ENCODE data around the gene HDGF.

Gene HDGF

DNA sequence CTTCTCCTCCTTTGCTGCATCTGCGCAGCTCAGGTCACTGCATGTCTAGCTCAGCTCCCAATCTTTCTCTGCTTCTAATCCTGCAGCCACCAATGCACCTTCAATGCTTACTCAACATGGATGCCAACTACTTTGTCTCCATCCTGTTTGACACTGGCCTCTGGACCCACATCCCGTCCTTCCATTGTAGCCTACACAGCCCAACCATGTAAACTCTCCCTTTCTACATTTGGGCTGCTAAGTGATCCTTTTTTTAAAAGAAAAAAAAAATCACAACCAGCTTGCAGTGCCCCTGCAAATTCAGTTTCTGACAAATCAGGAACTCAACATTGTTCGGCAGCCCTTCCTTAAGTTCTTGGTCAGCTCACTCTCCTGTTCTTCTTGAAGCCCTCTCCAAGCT, 36.6 kb downstream of the HDGF start:
- H3K4me1 Mint-ChIP-seq = peaks cover 13% of the 10 kb centered on the region
- H3K4me3 Mint-ChIP-seq = no peak overlapping the region
- no peaks in the 10 kb centered on the region for H3K27me3 Mint-ChIP-seq
- H3K27ac Mint-ChIP-seq (ENCODE audit: low read depth) = no peak overlapping the region
- no peak for DNase-seq (ENCODE audit: low spot score in 2 of 2)
- peaks cover 21% of the 10 kb centered on the region for H3K36me3 Mint-ChIP-seq (ENCODE audit: insufficient read depth)
- no peaks in the 10 kb centered on the region for H3K9me3 Mint-ChIP-seq
- no peak for ATAC-seq (replicated peaks; ENCODE audit: extremely low read depth, poor library complexity, severe bottlenecking)

GRCh38 chr1:156712626-156713025, 38.8 kb downstream of the HDGF start:
- DNase-seq (ENCODE audit: low spot score in 2 of 2) = no peak
- H3K4me3 Mint-ChIP-seq = no peak overlapping the region
- H3K36me3 Mint-ChIP-seq (ENCODE audit: insufficient read depth) = peaks cover 17% of the 10 kb centered on the region
- no peak for ATAC-seq (replicated peaks; ENCODE audit: extremely low read depth, poor library complexity, severe bottlenecking)
- no peak overlapping the region for H3K27ac Mint-ChIP-seq (ENCODE audit: low read depth)
- no peaks in the 10 kb centered on the region for H3K27me3 Mint-ChIP-seq
- H3K9me3 Mint-ChIP-seq = no peaks in the 10 kb centered on the region
- H3K4me1 Mint-ChIP-seq = peaks cover 13% of the 10 kb centered on the region

DNA sequence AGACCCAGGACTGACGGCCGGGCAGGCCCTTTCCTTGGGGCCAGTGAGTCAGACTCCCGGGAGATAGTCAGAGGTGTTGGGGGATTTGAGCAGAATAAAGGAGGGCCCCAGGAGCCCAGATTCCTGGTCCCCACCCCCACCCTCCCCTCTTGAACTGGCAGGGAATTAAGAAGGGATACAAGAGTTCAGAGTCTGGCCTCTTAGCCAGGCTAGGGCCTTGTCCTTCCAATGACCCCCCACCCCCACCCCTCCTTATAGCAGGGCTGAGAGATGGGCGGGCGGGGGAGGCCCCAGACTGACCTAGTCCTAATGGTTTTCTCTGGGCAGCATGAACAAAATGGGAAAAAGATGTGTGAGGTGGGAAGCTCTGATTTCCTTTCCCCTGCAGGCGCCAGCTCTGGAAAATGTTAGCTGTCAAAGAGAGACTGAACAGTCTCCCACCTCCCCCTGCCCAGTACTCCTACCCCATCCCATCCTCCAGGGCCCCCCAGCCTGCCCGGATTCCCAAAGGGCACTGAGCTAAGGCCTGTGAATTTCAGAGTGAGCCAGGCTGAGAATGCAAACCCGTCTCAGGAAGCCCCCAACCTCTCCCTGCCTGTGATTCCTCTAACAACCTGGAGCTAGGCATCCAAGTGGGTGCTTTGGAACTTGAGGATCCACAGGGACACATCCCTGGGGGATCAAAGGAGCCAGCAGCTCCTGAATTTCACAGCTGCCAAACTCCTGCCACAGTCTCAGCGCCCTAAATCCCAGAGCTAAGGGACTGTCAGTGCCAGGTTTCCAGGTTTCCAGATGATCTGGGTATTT, 40.3 kb downstream of the HDGF start:
- ATAC-seq (replicated peaks; ENCODE audit: extremely low read depth, poor library complexity, severe bottlenecking) = no peak
- Mint-ChIP-seq H3K9me3 (no peaks in the 10 kb centered on the region), H3K27ac (ENCODE audit: low read depth) (no peak overlapping the region), H3K36me3 (ENCODE audit: insufficient read depth) (peaks cover 16% of the 10 kb centered on the region), H3K4me1 (peaks cover 23% of the 10 kb centered on the region), H3K27me3 (no peaks in the 10 kb centered on the region), H3K4me3 (no peak overlapping the region)
- DNase-seq (ENCODE audit: low spot score in 2 of 2) = no peak

GRCh38 chr1:156709757-156710489, 41.6 kb downstream of the HDGF start:
- Mint-ChIP-seq H3K4me1 (peaks cover 26% of the 10 kb centered on the region), H3K27ac (ENCODE audit: low read depth) (peak overlapping the region; percentile 19), H3K36me3 (ENCODE audit: insufficient read depth) (peaks cover 19% of the 10 kb centered on the region), H3K4me3 (no peak overlapping the region), H3K27me3 (no peaks in the 10 kb centered on the region), H3K9me3 (no peaks in the 10 kb centered on the region)
- DNase-seq (ENCODE audit: low spot score in 2 of 2) (no peak), ATAC-seq (replicated peaks; ENCODE audit: extremely low read depth, poor library complexity, severe bottlenecking) (no peak)

DNA sequence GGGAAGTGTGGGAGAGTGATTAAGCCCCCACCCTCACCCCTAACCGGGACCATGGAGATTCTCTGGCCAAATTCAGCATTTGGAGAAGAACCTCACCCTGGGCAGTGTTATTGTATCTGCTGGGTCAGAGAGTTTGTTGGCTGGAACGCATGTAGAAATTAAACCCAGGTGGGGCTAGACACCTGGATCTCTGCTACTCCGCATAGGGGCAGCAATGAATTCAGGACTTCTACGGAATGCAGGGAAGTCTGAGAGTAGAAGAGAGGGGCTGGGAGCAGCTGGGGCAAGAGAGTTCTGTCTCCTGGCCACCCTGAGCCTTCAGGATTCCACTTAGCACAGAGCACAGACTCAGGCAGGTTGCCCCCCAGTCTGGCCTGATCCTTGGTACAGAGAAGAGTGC, 42.4 kb downstream of the HDGF start:
- Mint-ChIP-seq H3K4me3 (no peak overlapping the region), H3K9me3 (no peaks in the 10 kb centered on the region), H3K27ac (ENCODE audit: low read depth) (no peak overlapping the region), H3K4me1 (peaks cover 28% of the 10 kb centered on the region), H3K36me3 (ENCODE audit: insufficient read depth) (peaks cover 17% of the 10 kb centered on the region), H3K27me3 (peaks cover 8% of the 10 kb centered on the region)
- ATAC-seq (replicated peaks; ENCODE audit: extremely low read depth, poor library complexity, severe bottlenecking) (no peak), DNase-seq (ENCODE audit: low spot score in 2 of 2) (no peak)

DNA sequence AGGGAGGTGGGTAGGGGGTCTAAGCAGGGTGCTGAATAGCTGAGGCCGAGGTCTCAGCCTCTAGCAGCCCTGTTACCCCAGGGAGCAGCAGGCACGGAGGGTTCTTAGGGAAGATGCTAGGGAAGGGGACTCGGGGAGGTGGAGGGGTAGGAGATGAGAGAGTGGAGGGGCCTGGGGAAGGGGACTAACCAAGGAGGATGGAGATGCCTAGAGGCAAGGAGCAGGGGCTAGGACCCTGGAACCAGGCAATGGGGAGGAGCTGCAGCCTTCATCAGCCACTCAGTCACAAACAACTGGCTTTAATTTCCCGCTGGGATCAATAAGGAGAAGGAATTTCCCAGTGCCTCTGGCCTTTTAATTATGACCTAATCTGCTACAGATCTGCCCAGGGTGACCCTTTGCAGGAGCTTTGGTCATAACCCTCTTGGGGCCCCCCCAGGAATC, 43.2 kb downstream of the HDGF start:
- DNase-seq (ENCODE audit: low spot score in 2 of 2) (no peak), ATAC-seq (replicated peaks; ENCODE audit: extremely low read depth, poor library complexity, severe bottlenecking) (no peak)
- Mint-ChIP-seq H3K9me3 (no peaks in the 10 kb centered on the region), H3K4me1 (peaks cover 28% of the 10 kb centered on the region), H3K36me3 (ENCODE audit: insufficient read depth) (peaks cover 17% of the 10 kb centered on the region), H3K4me3 (peak overlapping the region; percentile 92), H3K27me3 (peaks cover 13% of the 10 kb centered on the region), H3K27ac (ENCODE audit: low read depth) (no peak overlapping the region)

DNA sequence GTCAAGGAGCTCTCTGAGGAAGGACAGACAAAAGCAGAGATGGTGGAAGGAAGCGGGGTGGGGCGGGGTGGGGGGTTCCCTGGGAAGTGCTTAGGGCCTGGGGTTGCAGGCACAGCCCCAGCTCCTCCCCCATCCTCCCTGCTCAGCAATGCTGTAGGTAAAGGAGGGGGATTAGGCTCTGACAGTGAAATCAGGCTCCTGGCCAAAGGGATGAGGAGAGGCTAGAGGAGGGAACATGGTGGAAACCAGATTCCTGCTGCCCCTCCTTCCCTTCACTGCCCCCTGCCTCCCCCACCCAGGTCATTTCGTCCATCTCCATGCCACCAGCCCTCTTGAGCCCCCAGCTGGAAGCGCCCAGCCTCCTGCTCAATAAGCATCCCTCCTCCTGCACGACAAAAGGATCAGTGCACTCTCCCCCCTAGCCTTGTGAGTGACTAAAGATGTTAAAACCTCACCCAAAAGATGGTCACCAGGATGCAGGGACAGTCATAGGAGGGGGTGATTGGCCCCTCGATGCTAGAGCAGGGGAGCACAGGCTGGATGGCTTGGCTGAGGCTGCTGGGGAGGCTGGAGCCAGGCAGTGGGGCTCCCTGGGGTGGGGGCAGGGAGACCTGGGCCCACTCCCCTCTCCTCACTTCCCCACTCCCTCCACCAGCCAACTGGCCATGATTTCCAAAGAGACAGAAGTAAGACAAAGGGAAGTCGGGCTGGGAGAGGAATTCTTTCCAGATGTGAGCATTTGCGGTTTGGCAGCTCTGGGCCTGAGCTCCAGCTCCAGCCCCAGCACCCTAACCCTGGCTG, 43.9 kb downstream of the HDGF start:
- DNase-seq (ENCODE audit: low spot score in 2 of 2) = no peak
- peaks cover 17% of the 10 kb centered on the region for H3K36me3 Mint-ChIP-seq (ENCODE audit: insufficient read depth)
- H3K27me3 Mint-ChIP-seq = peaks cover 19% of the 10 kb centered on the region
- no peak for ATAC-seq (replicated peaks; ENCODE audit: extremely low read depth, poor library complexity, severe bottlenecking)
- peak overlapping the region; percentile 92 for H3K4me3 Mint-ChIP-seq
- peaks cover 28% of the 10 kb centered on the region for H3K4me1 Mint-ChIP-seq
- no peak overlapping the region for H3K27ac Mint-ChIP-seq (ENCODE audit: low read depth)
- no peaks in the 10 kb centered on the region for H3K9me3 Mint-ChIP-seq

DNA sequence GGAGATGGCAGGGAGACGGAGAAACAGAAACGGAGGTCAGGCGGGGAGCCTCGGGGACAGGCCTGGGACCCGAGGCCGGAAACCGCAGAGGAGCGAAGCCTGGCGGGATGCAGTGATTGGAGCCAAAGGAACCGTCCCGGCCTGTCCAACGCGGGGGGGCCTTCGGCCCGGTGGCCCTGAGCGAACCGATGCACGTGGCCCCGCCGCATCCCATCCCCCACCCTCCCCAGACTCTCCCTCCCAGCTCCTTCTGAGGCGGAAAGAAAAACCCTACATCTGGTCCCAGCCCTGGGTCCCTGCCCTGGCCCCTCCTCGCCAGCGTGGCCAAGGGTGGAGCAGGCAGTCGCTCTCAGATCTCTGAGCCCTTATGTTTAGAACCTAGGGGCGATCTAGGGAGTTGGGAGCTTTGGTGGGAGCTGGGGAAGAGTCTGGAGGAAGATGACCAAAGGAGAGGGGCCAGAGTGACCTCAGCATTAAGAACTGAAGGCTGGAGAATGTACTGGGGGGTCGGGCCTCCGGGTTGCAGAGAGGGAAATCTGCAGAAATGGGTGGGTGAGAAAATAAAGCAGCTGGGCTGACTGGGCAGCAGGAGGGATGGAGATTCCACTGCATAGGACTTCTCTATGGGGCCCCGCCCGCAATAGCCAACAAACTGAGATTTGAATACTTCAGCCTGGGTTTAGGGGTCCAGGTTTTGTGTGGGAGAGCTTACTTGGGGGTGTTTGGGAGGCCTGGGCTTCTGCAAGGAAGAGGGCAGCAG, 44.6 kb downstream of the HDGF start:
- no peak for ATAC-seq (replicated peaks; ENCODE audit: extremely low read depth, poor library complexity, severe bottlenecking)
- Mint-ChIP-seq H3K27ac (ENCODE audit: low read depth) (peak overlapping the region; percentile 83), H3K9me3 (no peaks in the 10 kb centered on the region), H3K27me3 (peaks cover 19% of the 10 kb centered on the region), H3K4me3 (peak overlapping the region; percentile 92), H3K36me3 (ENCODE audit: insufficient read depth) (peaks cover 17% of the 10 kb centered on the region), H3K4me1 (peaks cover 28% of the 10 kb centered on the region)
- DNase-seq (ENCODE audit: low spot score in 2 of 2) = no peak

DNA sequence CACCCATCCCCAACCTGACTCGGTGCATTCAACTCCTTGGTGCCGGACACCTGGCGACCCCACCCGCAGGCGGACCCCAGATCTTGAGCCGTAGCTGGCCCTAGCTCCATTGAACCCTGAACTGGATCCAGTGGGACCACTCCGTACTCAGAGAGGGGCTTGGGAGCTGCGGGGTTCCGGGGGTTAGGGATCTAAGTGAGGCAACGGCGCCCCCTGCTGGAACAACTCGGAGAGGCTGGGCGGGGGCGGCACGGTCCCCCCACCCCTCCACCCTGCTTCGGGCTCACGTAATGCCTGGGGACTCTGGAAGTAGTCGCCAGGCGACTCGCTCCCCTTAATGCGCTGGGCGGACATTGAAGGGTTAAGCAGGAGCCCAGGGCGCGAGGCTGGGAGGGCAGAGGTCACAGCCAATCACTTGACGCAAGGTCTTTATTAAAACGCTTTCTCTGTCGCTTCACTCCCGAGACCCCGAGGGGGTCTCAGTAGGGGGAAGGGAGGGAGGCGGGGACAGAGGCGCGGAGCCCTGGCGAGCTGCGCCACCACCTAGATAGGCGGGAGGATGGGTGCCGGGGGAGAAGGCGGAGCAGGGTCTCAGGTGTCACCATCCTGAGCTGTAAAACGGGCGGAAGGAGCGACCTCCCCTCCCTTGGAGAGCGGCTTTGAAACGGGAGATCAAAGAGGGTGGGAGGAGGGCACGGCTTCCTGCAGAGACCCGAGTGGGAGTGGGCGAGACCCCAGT, 45.4 kb downstream of the HDGF start:
- Mint-ChIP-seq H3K36me3 (ENCODE audit: insufficient read depth) (peaks cover 19% of the 10 kb centered on the region), H3K9me3 (no peaks in the 10 kb centered on the region), H3K27me3 (peaks cover 24% of the 10 kb centered on the region), H3K27ac (ENCODE audit: low read depth) (peak overlapping the region; percentile 83), H3K4me3 (peak overlapping the region; percentile 92), H3K4me1 (peaks cover 28% of the 10 kb centered on the region)
- ATAC-seq (replicated peaks; ENCODE audit: extremely low read depth, poor library complexity, severe bottlenecking) = peak; percentile 62
- peak; percentile 56 to 64 for DNase-seq (ENCODE audit: low spot score in 2 of 2)

DNA sequence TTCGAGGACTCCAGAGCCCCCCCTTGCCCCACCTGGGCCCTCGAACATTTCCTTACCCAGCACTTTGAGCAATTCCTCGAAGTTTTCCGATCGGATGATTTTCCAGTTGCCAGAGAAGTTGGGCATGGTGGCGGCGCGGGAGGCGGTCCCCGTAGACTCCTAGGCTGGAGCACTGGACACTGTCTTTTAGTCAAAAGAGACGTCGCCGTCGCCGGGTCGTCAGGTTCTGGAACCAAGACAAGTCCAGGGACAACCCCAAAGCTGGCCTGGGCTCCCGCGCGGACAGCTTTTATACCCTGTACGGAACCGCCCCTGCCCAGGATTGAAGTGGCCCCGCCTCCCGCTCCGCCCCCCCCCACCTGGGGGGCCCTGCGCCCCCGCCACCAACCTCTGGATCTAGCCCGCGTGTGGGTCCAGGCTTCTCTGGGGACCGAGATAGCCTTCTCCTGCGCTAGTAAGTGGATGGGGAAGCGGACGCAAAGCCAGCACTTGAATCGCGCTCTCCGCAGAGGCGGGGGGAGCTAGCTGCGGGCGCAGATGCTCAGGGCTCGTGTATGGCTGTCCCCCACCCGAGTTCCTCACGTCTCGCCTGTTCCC, 46.1 kb downstream of the HDGF start, which contains the start of gene CRABP2:
TSS of gene CRABP2 (minus strand) at position 263 of the 597 bp plus-strand sequence. CDS start at position 126, 137 bp downstream.
- Mint-ChIP-seq H3K9me3 (no peaks in the 10 kb centered on the region), H3K27ac (ENCODE audit: low read depth) (peak within 1 kb of the TSS; percentile 83), H3K4me3 (peak within 1 kb of the TSS; percentile 92), H3K36me3 (ENCODE audit: insufficient read depth) (peaks cover 21% of the 10 kb centered on the region), H3K27me3 (peaks cover 31% of the 10 kb centered on the region), H3K4me1 (peaks cover 28% of the 10 kb centered on the region)
- peak; percentile 55 for ATAC-seq (replicated peaks; ENCODE audit: extremely low read depth, poor library complexity, severe bottlenecking)
- no peak for DNase-seq (ENCODE audit: low spot score in 2 of 2)

DNA sequence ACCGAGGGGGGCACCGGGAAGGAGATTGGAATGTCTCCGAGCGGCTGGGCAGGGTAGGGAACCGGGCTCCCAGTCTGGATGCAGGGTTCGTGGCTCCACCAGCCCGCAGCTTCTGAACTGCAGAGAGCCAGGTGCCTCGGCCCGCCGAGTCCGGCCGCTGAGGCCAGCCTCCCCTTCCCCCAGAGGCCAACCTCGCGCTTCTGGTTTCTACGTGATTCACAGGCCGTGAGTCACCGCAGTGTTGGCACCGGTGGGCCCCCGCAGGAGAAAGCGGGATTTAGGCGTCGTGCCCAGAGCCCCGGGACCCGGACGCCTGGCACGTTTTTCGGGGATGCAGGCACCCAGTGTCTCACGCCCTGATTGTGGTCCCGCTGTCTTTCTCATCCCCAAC, 46.5 kb downstream of the HDGF start:
- Mint-ChIP-seq H3K27ac (ENCODE audit: low read depth) (no peak overlapping the region), H3K4me3 (peak overlapping the region; percentile 92), H3K9me3 (no peaks in the 10 kb centered on the region), H3K4me1 (peaks cover 28% of the 10 kb centered on the region), H3K36me3 (ENCODE audit: insufficient read depth) (peaks cover 21% of the 10 kb centered on the region), H3K27me3 (peaks cover 35% of the 10 kb centered on the region)
- ATAC-seq (replicated peaks; ENCODE audit: extremely low read depth, poor library complexity, severe bottlenecking) (no peak), DNase-seq (ENCODE audit: low spot score in 2 of 2) (no peak)

Measured in central memory CD8-positive, alpha-beta T cell (primary cell).